GM23338 (cell line): Measurements from ENCODE around the gene DAPK2. TPM values are rescaled to one million over a fixed set of nuclear protein-coding genes. Genes with fewer than 3 reads are reported as not detected.

Experiments used
- ATAC-seq: fragments of 200-7000 bp; cut with Tn5 transposase; 3 replicates; pipeline ENCODE4 v1.9.1; 2020
- DNase-seq: peaks from one replicate; pipeline ENCODE4 v3.0.0-alpha.2; 2015; ENCODE audit warnings: low spot score
- H2AFZ ChIP-seq: fragments of 200-600 bp; sonication (generic); 2 replicates; pipeline ENCODE4 v1.8.0; 2016; ENCODE audit warnings: antibody characterized with exemption, mild to moderate bottlenecking, moderate library complexity
- H3F3A ChIP-seq: fragments of 200-600 bp; sonication (generic); replicated peaks from 2 replicates; pipeline ENCODE4 v1.8.0; 2017; ENCODE audit warnings: antibody characterized with exemption, mixed run types, low read depth
- H3K27ac ChIP-seq: fragments of 200-600 bp; sonication (generic); 2 replicates; pipeline ENCODE4 v1.6.1; 2016; ENCODE audit warnings: low read depth
- H3K27me3 ChIP-seq: fragments of 200-600 bp; sonication (generic); 2 replicates; pipeline ENCODE4 v1.8.0; 2016; ENCODE audit warnings: mild to moderate bottlenecking, mixed run types, moderate library complexity; ENCODE audit not compliant: insufficient read depth
- H3K36me3 ChIP-seq: fragments of 200-600 bp; sonication (generic); 2 replicates; pipeline ENCODE4 v1.8.0; 2016; ENCODE audit warnings: mild to moderate bottlenecking; ENCODE audit not compliant: insufficient read depth
- H3K4me1 ChIP-seq: fragments of 200-600 bp; sonication (generic); 2 replicates; pipeline ENCODE4 v1.8.0; 2016; ENCODE audit warnings: mild to moderate bottlenecking, moderate library complexity; ENCODE audit not compliant: insufficient read depth
- H3K4me2 ChIP-seq: fragments of 200-600 bp; sonication (generic); 2 replicates; pipeline ENCODE4 v1.7.1; 2017; ENCODE audit warnings: mixed run types
- H3K4me3 ChIP-seq: fragments of 200-600 bp; sonication (generic); 2 replicates; pipeline ENCODE4 v1.6.1; 2016; ENCODE audit warnings: mixed run types
- H3K79me2 ChIP-seq: fragments of 200-600 bp; sonication (generic); replicated peaks from 2 replicates; pipeline ENCODE4 v1.8.0; 2017; ENCODE audit warnings: mild to moderate bottlenecking; ENCODE audit not compliant: insufficient read depth
- H3K9me2 ChIP-seq: fragments of 200-600 bp; sonication (generic); 2 replicates; pipeline ENCODE4 v1.8.0; 2017; ENCODE audit not compliant: insufficient read depth
- H4K20me1 ChIP-seq: fragments of 200-600 bp; sonication (generic); replicated peaks from 2 replicates; pipeline ENCODE4 v1.8.0; 2017; ENCODE audit warnings: mild to moderate bottlenecking; ENCODE audit not compliant: insufficient read depth
- H3K27ac Mint-ChIP-seq: 2 replicates; pipeline ENCODE4 v1.8.0; 2020; ENCODE audit warnings: inconsistent platforms, mild to moderate bottlenecking, moderate library complexity, mixed read lengths
- H3K27me3 Mint-ChIP-seq: 3 replicates; pipeline ENCODE4 v1.8.0; 2022; ENCODE audit warnings: low read depth, mild to moderate bottlenecking, moderate library complexity, mixed read lengths, inconsistent platforms; ENCODE audit not compliant: insufficient read depth, poor library complexity
- H3K36me3 Mint-ChIP-seq: 3 replicates; pipeline ENCODE4 v1.8.0; 2021; ENCODE audit warnings: low read depth, mild to moderate bottlenecking, inconsistent platforms, moderate library complexity, mixed read lengths
- H3K4me1 Mint-ChIP-seq: 3 replicates; pipeline ENCODE4 v1.8.0; 2020; ENCODE audit warnings: mild to moderate bottlenecking, inconsistent platforms, mixed read lengths
- H3K4me3 Mint-ChIP-seq: 3 replicates; pipeline ENCODE4 v1.8.0; 2021; ENCODE audit warnings: moderate library complexity, mild to moderate bottlenecking, inconsistent platforms, mixed read lengths
- H3K9me3 Mint-ChIP-seq: 3 replicates; pipeline ENCODE4 v1.8.0; 2020; ENCODE audit warnings: moderate library complexity, mild to moderate bottlenecking, inconsistent platforms, mixed read lengths
- CREB1 ChIP-seq: fragments of 250-450 bp; sonication (Bioruptor Pico); IDR thresholded peaks from 2 replicates; pipeline ENCODE4 v1.5.0; 2020; ENCODE audit warnings: low read depth, mild to moderate bottlenecking, moderate library complexity
- EZH2 ChIP-seq: fragments of 200-600 bp; sonication (generic); IDR thresholded peaks from one replicate; pipeline ENCODE4 v1.8.0; 2017; ENCODE audit warnings: antibody characterized with exemption, mild to moderate bottlenecking, low read depth; ENCODE audit not compliant: unreplicated experiment
- EZH2phosphoT487 ChIP-seq: fragments of 200-600 bp; sonication (generic); IDR thresholded peaks from one replicate; pipeline ENCODE4 v1.8.1; 2018; ENCODE audit warnings: antibody characterized with exemption; ENCODE audit not compliant: unreplicated experiment
- JUNB ChIP-seq: IDR thresholded peaks from one replicate; pipeline ENCODE4 v1.6.1; 2016; ENCODE audit warnings: antibody characterized with exemption; ENCODE audit not compliant: unreplicated experiment
- NANOG ChIP-seq: IDR thresholded peaks from 2 replicates; pipeline ENCODE4 v1.6.1; 2016; ENCODE audit warnings: antibody characterized with exemption, borderline replicate concordance
- POLR2AphosphoS5 ChIP-seq: IDR thresholded peaks from 2 replicates; pipeline ENCODE4 v1.6.1; 2016; ENCODE audit warnings: antibody characterized with exemption, low read depth
- STAT1 ChIP-seq: IDR thresholded peaks from one replicate; pipeline ENCODE4 v1.6.1; 2016; ENCODE audit warnings: antibody characterized with exemption; ENCODE audit not compliant: unreplicated experiment
- ZNF114 ChIP-seq: fragments of 250-450 bp; sonication (Bioruptor Pico); IDR thresholded peaks from 2 replicates; pipeline ENCODE4 v1.5.0; 2020; ENCODE audit warnings: mild to moderate bottlenecking, moderate library complexity
- ZNF331 ChIP-seq: fragments of 250-450 bp; sonication (Bioruptor Pico); IDR thresholded peaks from 2 replicates; pipeline ENCODE4 v1.5.0; 2020; ENCODE audit warnings: low read depth, mild to moderate bottlenecking, moderate library complexity
- polyA plus RNA-seq: library from polyadenylated mRNA; unstranded; fragments of >200 nt; fragmentation: Nextera tagmentation; extraction: Ambion mirVana; gene quantifications from 2 replicates; pipeline ENCODE4 v1.2.1, GENCODE V29; 2016
- total RNA-seq: library from RNA; depleted of rRNA; stranded (reverse); fragments of >200 nt; shearing (Covaris generic); gene quantifications from 2 replicates; pipeline ENCODE4 v1.2.3, GENCODE V29; 2014
- TF ChIP-seq, protein P1 (sequence below): IDR thresholded peaks from 2 replicates; pipeline ENCODE4 v1.6.1; 2016; ENCODE audit warnings: antibody characterized with exemption
- TF ChIP-seq, protein P2 (sequence below), 2 experiments: fragments of 200-600 bp in 1 of 2; sonication (generic) in 1 of 2; conservative IDR thresholded peaks; 2 replicates each; pipeline versions ENCODE4 v1.5.1 to v1.6.1; 2016 to 2017; ENCODE audit warnings: antibody characterized with exemption in 2 of 2, low read depth in 2 of 2, mild to moderate bottlenecking in 2 of 2, moderate library complexity in 1 of 2
- TF ChIP-seq, protein P3 (sequence below): IDR thresholded peaks from one replicate; pipeline ENCODE4 v1.6.1; 2018; ENCODE audit warnings: antibody characterized with exemption; ENCODE audit not compliant: unreplicated experiment
- TF ChIP-seq, protein P4 (sequence below): fragments of 250-450 bp; sonication (Bioruptor Pico); IDR thresholded peaks from 2 replicates; pipeline ENCODE4 v1.5.0; 2020; ENCODE audit warnings: mild to moderate bottlenecking, moderate library complexity

The DAPK2 gene
- total and polyA plus RNA-seq, 2 experiments from 2014 or later, result 1.6 to 3.1 TPM

DNA sequence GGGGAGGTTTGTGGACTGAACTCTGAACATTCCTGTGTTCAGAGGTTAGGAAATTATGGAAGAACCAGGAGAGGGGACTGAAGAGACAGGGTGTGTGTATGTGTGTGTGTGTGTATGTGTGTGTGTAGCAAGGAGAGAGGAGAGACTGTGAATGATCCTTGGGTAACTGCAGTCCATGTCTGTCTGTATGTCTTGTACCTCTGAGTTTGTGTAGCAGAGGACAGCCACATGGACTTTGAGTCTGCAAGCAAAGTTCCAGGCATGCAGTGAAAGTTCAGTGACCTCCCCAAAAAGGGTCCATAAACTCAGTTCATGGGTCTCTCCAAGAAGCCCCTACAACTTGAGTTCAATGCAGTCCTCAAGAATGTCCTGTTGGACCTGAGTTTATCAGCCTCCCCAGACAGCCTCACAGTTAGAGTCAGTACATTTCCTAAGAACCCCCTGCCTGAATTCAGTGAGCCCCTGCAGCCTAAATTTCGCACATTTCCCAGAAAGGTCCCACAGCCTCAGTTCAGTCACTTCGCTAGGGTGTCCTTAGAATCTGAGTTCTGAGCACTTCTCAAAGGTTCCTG lies 184.3 kb downstream of the DAPK2 start:
- Histone ChIP-seq H3K27ac (no peak overlapping the region), H3F3A (no peaks in the 10 kb centered on the region), H3K36me3 (no peaks in the 10 kb centered on the region; the same call in 1 of the 2 replicates), H3K4me3 (no peak overlapping the region), H3K9me2 (no peaks in the 10 kb centered on the region), H2AFZ (no peak overlapping the region), H4K20me1 (no peaks in the 10 kb centered on the region), H3K79me2 (no peaks in the 10 kb centered on the region), H3K4me1 (no peaks in the 10 kb centered on the region), H3K4me2 (no peak overlapping the region), H3K27me3 (no peaks in the 10 kb centered on the region)
- Mint-ChIP-seq H3K27ac (no peak overlapping the region), H3K4me3 (no peak overlapping the region), H3K4me1 (no peaks in the 10 kb centered on the region; the same call in 2 of the 3 replicates), H3K27me3 (peaks cover 8% of the 10 kb centered on the region), H3K36me3 (no peaks in the 10 kb centered on the region), H3K9me3 (no peaks in the 10 kb centered on the region)
- DNase-seq (no peak), ATAC-seq (no peak)
- TF ChIP-seq CREB1 (CRISPR knock-in tag) (no peak), STAT1 (no peak), ZNF331 (no peak), ZNF114 (CRISPR knock-in tag) (no peak), POLR2AphosphoS5 (no peak), JUNB (no peak), EZH2phosphoT487 (no peak), EZH2 (no peak), NANOG (no peak)
- TF ChIP-seq, protein P1, sequence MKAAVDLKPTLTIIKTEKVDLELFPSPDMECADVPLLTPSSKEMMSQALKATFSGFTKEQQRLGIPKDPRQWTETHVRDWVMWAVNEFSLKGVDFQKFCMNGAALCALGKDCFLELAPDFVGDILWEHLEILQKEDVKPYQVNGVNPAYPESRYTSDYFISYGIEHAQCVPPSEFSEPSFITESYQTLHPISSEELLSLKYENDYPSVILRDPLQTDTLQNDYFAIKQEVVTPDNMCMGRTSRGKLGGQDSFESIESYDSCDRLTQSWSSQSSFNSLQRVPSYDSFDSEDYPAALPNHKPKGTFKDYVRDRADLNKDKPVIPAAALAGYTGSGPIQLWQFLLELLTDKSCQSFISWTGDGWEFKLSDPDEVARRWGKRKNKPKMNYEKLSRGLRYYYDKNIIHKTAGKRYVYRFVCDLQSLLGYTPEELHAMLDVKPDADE, result no peak
- TF ChIP-seq, protein P2, sequence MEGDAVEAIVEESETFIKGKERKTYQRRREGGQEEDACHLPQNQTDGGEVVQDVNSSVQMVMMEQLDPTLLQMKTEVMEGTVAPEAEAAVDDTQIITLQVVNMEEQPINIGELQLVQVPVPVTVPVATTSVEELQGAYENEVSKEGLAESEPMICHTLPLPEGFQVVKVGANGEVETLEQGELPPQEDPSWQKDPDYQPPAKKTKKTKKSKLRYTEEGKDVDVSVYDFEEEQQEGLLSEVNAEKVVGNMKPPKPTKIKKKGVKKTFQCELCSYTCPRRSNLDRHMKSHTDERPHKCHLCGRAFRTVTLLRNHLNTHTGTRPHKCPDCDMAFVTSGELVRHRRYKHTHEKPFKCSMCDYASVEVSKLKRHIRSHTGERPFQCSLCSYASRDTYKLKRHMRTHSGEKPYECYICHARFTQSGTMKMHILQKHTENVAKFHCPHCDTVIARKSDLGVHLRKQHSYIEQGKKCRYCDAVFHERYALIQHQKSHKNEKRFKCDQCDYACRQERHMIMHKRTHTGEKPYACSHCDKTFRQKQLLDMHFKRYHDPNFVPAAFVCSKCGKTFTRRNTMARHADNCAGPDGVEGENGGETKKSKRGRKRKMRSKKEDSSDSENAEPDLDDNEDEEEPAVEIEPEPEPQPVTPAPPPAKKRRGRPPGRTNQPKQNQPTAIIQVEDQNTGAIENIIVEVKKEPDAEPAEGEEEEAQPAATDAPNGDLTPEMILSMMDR (conservative IDR thresholded peaks at IDR 0.05; ENCODE audit: low read depth in 2 of 2), result no peak
- TF ChIP-seq, protein P3, sequence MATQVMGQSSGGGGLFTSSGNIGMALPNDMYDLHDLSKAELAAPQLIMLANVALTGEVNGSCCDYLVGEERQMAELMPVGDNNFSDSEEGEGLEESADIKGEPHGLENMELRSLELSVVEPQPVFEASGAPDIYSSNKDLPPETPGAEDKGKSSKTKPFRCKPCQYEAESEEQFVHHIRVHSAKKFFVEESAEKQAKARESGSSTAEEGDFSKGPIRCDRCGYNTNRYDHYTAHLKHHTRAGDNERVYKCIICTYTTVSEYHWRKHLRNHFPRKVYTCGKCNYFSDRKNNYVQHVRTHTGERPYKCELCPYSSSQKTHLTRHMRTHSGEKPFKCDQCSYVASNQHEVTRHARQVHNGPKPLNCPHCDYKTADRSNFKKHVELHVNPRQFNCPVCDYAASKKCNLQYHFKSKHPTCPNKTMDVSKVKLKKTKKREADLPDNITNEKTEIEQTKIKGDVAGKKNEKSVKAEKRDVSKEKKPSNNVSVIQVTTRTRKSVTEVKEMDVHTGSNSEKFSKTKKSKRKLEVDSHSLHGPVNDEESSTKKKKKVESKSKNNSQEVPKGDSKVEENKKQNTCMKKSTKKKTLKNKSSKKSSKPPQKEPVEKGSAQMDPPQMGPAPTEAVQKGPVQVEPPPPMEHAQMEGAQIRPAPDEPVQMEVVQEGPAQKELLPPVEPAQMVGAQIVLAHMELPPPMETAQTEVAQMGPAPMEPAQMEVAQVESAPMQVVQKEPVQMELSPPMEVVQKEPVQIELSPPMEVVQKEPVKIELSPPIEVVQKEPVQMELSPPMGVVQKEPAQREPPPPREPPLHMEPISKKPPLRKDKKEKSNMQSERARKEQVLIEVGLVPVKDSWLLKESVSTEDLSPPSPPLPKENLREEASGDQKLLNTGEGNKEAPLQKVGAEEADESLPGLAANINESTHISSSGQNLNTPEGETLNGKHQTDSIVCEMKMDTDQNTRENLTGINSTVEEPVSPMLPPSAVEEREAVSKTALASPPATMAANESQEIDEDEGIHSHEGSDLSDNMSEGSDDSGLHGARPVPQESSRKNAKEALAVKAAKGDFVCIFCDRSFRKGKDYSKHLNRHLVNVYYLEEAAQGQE, result no peak
- TF ChIP-seq, protein P4, sequence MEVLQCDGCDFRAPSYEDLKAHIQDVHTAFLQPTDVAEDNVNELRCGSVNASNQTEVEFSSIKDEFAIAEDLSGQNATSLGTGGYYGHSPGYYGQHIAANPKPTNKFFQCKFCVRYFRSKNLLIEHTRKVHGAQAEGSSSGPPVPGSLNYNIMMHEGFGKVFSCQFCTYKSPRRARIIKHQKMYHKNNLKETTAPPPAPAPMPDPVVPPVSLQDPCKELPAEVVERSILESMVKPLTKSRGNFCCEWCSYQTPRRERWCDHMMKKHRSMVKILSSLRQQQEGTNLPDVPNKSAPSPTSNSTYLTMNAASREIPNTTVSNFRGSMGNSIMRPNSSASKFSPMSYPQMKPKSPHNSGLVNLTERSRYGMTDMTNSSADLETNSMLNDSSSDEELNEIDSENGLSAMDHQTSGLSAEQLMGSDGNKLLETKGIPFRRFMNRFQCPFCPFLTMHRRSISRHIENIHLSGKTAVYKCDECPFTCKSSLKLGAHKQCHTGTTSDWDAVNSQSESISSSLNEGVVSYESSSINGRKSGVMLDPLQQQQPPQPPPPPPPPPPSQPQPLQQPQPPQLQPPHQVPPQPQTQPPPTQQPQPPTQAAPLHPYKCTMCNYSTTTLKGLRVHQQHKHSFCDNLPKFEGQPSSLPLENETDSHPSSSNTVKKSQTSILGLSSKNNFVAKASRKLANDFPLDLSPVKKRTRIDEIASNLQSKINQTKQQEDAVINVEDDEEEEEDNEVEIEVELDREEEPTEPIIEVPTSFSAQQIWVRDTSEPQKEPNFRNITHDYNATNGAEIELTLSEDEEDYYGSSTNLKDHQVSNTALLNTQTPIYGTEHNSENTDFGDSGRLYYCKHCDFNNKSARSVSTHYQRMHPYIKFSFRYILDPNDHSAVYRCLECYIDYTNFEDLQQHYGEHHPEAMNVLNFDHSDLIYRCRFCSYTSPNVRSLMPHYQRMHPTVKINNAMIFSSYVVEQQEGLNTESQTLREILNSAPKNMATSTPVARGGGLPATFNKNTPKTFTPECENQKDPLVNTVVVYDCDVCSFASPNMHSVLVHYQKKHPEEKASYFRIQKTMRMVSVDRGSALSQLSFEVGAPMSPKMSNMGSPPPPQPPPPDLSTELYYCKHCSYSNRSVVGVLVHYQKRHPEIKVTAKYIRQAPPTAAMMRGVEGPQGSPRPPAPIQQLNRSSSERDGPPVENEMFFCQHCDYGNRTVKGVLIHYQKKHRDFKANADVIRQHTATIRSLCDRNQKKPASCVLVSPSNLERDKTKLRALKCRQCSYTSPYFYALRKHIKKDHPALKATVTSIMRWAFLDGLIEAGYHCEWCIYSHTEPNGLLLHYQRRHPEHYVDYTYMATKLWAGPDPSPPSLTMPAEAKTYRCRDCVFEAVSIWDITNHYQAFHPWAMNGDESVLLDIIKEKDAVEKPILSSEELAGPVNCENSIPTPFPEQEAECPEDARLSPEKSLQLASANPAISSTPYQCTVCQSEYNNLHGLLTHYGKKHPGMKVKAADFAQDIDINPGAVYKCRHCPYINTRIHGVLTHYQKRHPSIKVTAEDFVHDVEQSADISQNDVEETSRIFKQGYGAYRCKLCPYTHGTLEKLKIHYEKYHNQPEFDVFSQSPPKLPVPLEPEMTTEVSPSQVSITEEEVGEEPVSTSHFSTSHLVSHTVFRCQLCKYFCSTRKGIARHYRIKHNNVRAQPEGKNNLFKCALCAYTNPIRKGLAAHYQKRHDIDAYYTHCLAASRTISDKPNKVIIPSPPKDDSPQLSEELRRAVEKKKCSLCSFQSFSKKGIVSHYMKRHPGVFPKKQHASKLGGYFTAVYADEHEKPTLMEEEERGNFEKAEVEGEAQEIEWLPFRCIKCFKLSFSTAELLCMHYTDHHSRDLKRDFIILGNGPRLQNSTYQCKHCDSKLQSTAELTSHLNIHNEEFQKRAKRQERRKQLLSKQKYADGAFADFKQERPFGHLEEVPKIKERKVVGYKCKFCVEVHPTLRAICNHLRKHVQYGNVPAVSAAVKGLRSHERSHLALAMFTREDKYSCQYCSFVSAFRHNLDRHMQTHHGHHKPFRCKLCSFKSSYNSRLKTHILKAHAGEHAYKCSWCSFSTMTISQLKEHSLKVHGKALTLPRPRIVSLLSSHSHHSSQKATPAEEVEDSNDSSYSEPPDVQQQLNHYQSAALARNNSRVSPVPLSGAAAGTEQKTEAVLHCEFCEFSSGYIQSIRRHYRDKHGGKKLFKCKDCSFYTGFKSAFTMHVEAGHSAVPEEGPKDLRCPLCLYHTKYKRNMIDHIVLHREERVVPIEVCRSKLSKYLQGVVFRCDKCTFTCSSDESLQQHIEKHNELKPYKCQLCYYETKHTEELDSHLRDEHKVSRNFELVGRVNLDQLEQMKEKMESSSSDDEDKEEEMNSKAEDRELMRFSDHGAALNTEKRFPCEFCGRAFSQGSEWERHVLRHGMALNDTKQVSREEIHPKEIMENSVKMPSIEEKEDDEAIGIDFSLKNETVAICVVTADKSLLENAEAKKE, result no peak
